ENCODE results near the gene GRAMD2A.
A peak's percentile ranks its signal among the peaks of the same experiment; 100 is the strongest.

GRAMD2A gene

DNA sequence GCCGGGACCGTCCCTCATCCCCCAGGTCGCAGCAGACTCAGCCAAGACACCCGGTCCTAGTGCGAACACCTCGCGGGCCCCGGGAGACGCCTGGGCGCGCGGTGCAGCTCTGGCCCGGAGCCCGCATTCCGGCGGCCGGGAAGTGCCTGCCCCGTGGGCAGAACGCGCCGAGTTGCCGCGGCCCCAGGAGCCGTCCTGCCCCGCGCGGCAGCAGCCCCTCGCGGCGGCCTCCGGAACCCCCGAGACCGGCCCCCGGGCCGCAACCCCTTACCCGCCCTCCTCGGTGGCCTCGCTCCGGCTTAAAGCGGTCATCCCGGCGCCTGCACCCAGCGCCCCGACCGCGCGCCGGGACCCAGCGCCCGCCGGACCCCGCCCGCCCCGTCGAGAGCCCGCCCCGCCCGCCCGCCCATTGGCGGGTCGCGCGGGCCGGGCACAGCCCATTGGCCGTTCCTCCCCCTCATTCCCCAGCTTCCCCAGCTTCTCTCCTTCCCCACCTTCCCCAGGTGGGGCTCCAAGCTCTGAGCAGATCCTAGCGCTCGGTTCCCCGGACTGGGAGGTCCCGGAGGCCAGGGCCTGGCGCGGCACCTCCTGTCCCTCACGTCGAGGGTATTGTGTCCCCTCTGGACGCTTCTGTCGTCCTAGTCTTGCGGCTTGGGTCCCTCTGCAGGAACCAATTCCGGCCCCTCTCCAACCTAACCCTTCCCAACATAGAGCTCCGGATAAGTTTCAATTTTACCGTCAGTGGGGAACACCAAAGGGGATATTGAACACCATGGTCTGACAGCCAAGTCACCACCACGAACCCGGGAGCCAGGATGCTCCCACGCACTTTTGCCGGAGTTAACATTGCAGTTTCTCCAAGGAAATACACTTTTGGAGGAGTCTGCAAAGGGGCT lies at the start of gene GRAMD2A:
GRAMD2A (minus strand) TSS at position 328 of the 896 bp plus-strand sequence.
- DNase-seq = peak; percentile 32

DNA sequence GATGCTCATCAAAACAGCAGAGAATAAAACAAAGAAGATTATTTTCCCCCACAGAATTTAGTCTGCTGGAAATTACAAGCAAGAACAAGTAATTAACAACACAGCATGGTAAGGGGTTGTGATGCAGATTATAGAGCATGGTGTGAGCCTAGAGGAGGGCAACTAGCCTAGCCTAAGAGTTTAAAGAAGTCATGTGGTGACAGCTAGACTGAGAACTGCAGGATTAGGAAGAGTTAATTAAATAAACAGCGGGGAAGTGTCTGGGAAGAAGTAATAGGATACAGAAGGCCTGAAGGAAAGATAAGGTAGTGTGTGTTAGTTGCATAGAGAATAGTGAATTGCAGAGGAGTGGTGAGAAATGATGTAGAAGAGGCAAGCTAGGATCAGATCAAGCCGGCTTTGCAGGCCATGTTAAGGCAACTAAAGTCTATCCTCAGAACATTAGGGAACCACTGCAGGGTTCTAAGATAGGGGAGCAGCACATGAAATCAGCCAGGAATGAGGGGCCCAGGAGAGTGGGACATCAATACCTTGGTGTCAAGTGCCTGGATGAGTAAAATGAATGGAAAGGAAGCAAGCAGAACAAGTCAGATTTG lies 45.3 kb upstream of the GRAMD2A start:
- no peak for DNase-seq

DNA sequence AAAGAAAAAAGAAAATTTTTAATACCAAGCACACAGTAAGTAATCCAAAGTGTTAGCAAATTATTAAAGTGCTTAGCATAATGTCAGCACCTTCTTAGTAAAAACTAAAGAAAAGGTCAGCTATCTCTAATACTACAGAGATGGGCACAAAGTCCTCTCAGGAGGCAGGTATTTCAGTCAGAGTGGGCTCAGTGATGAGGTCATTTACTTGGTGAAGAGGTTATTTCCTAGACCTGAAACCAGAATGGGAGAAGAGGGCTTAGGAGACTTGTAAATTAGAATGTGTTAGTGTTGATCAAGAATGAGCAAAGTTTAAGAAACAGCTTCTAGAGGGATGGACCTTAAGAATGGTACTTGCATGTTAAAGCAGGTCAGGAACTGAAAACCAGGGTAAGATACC lies 42.1 kb upstream of the GRAMD2A start:
- DNase-seq = no peak

DNA sequence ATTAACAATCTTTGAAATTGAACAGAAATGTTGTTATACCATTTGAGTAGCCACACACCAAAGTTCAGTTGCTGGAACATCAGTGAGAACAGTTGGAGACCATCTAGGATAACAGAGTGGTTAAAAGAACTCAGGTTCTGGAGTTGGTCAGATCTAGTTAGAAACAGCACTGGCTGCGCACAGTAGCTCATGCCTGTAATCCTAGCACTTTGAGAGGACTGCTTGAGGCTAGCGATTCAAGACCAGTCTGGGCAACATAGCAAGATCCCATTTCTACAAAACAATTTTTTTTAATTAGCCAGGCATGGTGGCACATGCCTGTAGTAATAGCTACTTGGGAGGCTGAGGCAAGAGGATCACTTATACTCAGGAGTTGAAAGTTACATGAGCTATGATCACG lies 41.0 kb upstream of the GRAMD2A start:
- DNase-seq = no peak

DNA sequence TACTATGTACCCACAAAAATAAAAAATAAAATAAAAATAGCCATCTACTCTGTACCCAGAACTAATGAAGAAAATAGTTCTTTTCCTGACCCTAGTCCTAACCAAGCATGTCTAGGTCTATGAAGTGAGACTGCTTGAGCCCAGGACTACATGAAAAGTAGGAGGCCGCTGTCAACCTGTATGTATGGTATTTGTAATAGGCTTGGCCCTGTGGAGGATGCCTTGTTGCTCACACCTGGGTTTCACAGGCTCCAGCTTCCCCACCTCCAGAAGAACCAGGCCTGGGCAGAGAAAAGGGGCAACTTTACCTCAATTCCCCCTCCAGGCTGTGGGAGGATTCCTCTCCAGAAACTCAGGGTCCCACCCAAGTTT lies 40.3 kb upstream of the GRAMD2A start:
- DNase-seq = no peak

DNA sequence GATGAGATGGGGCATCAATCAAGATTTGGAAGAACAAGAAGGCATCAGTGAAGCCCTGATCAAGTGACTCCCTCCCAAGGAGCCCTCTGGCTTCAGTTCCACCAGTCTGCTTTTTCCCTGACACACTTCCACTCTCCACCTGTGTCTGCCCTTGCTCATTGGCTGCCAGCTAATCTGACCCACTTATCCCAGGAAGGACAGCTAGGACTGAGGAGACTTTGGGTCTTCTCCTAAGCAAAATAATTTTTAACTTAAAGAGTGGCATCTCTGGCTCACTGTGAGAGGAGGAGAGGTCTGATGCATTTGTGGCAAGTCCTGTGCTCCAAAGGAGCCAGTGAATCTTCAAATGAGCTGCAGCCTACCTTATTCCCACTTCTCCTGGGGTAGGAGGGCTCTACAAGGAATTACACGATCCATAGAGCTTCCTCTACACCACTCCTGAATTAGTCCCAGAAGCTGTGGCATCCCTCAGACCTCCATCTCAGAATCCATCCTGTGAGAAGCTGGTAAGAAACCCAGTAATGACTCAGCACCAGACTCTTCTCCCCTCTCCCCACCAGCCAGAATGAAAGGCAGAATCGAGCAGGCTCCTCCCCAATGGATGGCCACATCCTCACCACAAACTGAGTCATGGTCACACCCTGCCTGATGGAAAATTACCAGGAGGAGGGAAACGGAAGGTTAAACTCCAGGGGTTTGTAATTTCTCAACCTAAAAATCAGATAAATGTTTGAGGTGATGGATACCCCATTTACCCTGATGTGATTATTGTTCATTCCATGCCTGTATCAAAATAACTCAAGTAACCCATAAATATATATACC lies 39.7 kb upstream of the GRAMD2A start:
- peak; percentile 95 for DNase-seq

DNA sequence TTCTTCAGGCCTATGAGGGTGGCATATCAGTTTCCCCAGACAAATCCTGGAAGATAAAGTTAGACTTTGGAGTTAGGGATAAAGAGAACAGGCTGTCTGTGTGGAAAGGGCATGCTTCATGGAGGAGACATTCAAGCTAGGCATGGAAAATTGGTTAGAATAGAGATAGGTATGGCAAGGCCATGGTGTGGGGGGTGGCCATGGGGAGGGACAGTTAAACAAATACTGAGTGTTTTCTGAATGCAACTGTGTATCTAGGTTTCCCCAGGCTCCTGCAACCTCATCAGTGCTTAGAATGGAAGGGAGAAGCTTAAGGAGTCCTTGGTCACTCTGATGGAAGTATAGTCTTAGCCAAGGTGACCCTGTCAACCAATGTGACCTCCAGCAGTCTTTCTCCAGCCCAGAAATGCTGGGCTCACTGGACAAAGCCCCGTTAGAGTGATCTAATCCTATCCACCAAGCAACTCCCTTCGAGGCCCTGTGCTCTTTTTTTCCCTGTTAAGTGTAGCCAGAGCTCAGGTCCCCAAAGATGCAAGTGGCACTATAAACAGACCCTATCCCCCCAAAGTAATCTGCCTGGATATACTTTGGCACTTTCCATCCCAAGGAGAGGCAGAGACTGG lies 38.9 kb upstream of the GRAMD2A start:
- DNase-seq = no peak

DNA sequence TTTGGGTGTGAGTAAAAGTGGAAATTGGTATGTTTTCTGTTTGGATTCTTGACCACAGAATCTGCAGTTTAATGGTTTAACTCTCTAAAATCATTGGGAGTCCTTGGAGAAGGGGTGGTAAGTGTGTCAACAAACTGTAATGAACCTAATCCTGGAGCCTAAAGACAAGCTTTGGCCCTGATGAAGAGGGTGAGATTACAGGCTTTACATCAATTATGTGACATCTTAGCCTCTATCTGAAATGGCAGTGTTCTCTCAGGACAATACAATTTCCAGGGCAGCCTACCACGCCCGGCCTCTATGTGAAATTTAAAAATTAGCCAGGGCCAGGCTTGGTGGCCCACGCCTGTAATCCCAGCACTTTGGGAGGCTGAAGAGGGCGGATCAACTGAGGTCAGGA lies 37.7 kb upstream of the GRAMD2A start:
- no peak for DNase-seq

DNA sequence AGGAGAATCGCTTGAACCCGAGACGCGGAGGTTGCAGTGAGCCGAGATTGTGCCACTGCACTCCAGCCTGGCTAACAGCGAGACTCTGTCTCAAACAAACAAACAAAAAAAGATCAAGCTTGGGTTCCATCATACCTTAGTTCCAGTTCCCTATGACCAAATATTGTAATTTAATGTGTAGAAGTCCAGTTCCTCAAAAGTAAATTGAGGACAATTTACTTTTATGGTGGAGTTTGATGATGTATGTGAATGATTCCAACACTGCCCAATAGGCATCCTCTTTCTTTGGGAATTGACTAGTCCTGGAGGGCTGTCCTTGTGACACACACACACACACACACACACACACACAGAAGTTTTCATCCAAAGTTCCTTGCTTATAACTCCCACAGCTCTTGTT lies 36.2 kb upstream of the GRAMD2A start:
- peak; percentile 35 for DNase-seq

DNA sequence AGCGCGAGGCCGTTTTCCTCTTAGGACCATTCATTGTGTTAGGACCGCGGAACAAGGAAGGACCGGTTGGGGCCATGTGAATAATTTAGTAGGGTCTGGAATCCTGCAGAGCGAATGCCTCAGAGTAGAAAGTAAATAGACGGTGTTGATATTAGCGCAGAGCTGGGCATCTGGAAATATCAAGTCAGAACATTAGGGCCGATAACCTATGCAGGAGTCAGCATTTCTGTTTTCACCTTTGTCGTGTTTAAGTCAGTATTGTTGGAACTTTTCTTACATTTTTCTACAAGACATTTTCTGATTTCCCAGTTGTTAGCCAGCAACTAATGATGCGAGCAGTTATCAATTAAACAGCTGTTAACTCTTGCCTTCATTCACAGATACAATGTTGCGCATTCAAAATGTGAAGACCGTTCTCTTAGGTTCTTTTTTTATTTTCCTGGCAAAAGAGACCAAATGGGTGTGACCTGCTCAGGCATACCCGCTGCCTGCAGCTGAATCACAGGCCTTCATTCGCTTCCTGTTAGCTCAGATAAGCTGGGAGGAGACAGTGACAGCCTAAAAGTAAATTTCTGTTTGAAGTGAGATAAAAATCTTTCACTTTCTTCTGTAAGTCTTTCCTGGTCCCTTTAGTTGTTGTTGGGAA lies 34.4 kb upstream of the GRAMD2A start:
- peak; percentile 80 for DNase-seq

DNA sequence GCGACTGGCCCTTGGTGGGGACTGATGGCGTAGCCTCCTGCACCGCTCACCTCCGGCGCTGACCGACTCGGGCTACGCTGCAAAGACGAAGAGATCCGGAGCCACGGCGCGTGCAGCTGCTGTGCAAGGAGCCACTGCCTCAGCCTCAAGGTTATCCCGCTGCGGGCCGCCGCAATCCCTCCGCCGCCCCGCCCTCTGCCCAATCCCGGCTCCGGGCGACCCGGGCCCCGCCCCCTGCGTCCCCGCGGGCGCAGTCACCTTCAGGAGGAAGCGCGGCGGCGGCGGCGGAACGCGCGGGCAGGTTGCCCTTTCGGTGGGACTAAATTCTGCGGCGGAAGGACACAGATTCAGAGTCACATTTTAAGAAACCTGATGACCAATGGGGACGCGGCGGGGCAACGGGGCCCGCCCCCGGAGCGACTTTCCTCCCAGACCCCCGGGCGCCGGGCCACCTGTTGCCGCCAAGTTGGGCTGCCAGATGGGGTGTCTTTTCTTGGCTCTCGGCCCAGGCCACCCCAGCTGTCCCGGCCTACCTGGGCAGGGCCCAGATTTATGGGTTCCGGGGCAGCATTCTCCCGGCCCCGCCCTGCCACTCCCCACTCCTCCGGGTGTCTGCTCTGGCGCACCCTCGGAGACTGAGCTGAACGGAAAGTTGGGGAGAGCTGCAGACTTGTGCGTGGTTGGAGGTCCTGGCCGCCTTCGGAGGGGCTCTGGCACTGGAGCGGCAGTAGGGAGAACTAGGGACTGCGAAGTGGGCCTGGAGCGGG lies 33.7 kb upstream of the GRAMD2A start, which contains the start of gene PKM:
PKM (minus strand) TSS at position 125 of the 767 bp plus-strand sequence. CDS start 12,093 bp downstream, outside the sequence.
- peak; percentile 98 for DNase-seq

DNA sequence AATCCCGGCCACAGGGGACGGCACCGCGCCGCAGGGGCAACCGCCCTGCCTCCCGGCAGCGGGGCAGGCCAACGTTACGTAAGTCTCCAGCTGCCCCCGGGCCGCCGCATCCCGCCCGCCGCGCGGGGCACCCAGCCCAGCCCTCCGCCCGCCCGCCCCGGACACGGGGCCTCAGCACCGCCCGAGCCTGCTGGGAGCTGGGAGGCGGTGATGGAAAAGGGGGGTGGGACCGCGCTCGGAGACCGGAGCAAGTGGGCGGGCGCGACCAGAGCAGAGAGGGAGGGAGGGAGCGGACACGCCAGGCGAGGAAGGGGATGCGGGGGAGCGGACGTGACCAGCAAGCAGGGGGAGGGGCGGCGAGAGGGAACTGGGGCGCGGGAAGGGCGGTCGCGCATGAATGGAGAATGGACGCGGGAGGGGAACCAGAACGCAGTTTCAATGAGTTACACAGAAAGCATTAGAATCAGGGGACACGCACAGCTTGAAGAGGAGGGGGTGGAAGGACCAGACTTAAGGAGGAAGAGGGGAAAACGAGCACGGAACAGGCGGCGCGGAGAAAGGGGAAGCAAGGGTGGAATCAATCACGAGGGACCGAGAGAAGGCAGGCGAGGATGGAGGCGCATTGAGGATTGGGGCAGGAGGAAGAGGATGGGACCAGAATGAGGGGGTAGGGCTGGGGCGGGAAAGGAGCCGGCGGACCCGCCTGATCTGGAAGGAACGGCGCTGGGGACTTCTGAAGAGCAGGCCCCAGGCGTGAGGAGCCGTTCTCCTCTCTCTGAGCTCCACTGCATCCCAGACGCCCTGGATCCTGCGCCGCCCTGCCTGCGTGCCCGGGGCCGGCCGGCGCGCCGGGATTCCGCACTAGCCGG lies 32.8 kb upstream of the GRAMD2A start:
- DNase-seq = peak; percentile 94

DNA sequence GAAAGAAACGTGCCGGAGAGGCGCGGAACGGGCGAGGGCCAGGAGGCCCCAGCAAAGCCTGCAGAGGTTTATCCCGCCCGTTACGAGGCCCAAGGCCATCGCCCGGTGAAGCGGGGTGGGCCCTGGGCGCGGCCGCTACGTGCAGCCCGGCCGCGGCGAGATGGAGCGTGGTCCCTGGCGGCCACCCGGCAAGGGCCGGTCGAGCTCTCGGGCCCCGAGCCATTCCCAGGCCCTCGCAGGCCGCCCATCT lies 32.3 kb upstream of the GRAMD2A start:
- DNase-seq = no peak

DNA sequence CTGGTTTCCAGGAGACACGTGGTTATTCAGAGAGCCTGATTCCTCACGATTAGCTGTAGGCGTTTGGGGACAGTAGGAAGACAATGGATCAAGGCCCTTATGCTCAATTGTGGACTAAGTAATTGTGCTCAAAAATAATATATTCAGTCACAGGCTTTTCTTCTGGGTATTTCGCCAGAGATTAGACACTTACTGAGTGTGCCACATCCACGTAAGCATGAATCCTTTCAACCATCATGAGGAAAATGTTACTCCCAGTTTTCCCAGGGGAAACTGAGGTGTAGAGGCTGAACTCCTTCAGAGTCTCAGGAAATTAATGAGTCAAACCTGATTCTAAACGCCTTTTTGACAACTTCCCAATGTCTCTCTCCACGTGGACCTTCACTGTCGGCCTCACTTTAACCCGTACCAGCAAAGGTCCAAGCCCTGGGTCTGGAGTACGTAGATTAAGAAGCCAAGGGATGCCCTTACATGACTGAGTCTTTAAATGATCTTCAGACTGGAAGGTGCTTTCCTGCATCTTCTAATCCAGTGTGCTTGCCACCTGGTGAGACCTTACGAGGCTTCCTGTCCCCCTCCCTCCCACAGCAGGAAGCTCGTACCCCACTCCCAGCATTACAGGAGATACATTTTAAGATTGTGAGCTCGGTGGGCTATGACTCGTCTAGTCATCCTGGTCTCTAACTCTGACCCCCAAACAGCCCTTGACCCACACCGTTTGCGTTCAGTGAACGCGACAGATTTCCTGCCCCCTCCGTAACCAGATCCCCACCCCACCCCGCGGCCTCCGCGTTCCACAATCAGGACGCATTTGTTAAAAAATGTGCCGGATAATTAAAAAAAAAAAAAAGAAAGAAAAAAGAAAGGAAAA lies 31.7 kb upstream of the GRAMD2A start:
- DNase-seq = peak; percentile 59

DNA sequence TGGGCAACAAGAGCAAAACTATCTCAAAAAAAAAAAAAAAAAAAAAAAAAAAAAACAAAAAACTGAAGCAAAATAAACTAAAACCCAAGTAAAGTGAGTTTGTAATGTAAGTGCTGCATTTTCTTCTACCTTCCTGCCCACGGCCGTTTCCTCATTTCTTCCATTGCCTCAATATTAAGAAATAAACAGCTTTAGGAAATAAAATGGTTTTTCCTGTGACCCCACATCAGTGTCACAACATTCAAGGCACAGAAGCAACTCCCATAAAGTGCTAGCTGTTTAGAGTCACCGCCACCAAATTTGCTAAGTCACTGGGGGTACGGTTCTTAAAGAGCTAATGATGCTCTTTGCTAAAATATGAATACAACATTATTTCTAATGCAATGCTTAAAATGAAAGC lies 30.1 kb upstream of the GRAMD2A start:
- peak; percentile 84 for DNase-seq

DNA sequence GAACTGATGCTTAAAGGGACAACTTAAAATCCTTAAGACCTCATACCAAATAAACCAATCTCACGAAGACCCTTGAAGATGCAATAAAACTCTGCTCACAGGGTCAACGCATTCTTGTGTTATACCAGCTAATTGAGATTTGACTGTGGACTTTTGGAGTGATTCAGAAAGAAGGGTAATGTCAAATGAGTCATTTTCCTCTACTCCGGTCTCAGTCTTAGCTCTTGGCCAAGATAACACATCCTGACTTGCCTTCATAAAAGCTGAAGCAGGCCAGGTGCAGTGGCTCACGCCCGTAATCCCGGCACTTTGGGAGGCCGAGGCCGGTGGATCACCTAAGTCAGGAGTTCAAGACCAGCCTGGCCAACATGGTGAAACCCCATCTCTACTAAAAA lies 29.6 kb upstream of the GRAMD2A start:
- DNase-seq = peak; percentile 81

DNA sequence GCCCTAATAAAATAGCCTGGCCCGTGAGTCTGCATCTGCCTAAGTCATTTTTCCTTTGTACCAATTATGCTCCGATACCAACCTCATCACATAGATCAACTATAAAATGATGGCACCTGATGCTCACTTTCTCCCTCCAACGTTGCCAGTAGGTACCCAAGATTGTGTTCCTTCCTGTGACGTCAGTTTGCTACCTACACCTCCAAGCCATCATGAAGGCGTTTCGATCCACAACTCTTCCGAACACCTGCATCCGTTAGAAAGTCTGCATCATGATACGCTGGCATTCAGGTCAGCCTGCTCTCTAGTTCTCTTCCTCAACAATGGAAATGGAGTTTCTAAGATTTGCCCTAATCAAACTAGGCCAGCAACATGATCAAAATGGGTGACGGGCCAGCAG lies 25.7 kb upstream of the GRAMD2A start:
- no peak for DNase-seq

DNA sequence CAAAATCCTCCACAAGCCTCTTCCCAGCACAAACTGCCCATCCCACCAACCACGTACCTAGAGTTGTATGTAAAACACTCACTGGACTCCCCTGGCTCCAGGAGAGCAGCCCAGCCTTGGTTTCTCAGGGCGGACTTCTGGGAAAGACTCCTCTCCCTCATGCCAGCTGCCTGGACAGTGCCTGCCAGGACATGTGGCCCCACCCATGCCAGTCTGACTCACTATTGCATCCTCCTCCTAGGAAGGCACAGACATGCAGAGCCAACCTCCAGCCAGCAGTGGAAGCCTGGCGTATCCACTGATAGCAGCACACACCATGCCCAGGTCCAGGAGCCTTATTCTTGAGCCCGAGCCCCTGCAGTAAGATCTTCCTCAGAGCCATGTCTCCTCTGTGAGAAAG lies 24.8 kb upstream of the GRAMD2A start:
- DNase-seq = peak; percentile 66

DNA sequence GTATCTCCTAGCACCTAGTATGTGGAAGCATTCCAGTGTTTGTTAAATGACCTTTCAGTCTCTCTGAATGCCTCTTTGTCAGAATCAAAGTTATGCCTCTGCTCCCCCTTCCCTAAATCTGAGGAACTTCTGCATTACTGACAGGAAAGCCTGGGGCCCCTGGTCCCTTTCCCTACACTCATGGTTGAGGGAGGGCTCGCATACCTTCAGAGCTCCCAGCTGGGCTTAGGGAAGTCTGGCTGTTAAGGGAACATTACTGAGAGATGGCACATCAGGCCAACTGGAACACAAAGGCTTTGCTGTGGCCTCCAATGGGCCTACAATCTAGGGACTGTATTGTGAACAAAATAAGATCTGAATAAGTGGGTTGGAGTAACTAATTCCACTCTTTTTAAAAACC lies 23.1 kb upstream of the GRAMD2A start:
- peak; percentile 45 for DNase-seq

DNA sequence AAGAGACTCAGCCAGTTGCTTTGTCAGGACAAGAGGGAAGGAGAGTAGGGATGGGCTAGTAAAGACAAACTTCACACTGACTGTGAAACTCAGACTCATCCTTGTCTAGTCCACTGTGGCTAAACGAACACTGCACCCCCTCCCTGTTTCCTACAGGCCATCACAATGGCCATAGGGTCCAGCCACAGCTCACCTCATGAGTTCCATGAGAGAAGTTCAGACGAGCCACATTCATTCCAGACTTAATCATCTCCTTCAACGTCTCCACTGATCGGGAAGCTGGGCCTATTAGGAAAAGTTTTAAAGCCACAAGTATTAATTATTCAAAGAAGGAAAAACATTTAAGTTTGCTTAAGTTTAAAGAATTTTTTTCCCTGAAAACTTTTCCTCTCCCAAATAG lies 19.6 kb upstream of the GRAMD2A start:
- DNase-seq = no peak

Measured in suppressor macrophage treated with lipopolysaccharide for 4 hours (primary cell).